ENCODE measurements around the gene SHC2.
"Not testable (repeated sequence)": the region's sequence is repeated elsewhere in the genome, so short reads cannot be mapped to it uniquely, and the experiment has no call there.

Gene SHC2

DNA sequence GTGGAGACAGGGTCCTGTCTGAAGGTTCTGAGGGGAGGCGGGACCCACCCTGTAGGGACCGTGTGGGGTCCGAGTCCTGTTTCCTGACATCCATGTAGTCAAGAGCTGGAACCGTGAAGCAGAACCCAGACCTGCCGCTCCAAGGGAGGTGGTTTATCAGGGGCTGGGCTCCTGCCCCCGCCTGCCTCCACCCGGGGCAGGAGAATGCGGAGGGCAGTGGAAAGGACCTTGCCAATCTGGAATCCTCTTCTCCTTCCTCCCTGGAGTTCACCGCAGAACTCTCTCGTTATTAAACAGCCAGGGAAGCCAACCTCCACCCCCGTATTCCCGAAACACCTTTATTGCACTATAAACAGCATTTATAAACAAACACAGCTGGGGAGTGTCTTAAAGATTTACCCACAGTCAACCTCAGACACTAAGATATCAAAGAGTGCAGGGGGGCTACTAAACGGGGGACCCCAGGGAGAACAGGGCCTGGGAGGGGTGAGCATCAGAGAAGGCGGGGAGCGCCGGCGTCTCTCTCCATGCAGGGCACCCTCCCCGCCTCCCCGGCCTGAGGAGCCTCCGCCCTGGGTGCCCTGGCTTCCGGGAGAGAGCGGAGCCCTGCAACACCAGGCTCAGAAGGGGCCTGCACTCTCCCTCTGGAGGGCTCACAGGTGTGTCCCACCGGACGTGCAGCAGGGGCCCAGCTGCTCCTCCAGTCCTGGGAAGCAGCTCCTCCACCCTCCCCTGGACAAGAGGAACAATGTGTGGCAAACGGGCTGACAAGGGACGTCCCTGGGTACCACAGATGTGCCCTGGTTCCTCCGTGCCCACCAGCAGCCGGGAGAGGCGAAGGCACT, 55.5 kb downstream of the SHC2 start:
- no peak for DNase-seq

DNA sequence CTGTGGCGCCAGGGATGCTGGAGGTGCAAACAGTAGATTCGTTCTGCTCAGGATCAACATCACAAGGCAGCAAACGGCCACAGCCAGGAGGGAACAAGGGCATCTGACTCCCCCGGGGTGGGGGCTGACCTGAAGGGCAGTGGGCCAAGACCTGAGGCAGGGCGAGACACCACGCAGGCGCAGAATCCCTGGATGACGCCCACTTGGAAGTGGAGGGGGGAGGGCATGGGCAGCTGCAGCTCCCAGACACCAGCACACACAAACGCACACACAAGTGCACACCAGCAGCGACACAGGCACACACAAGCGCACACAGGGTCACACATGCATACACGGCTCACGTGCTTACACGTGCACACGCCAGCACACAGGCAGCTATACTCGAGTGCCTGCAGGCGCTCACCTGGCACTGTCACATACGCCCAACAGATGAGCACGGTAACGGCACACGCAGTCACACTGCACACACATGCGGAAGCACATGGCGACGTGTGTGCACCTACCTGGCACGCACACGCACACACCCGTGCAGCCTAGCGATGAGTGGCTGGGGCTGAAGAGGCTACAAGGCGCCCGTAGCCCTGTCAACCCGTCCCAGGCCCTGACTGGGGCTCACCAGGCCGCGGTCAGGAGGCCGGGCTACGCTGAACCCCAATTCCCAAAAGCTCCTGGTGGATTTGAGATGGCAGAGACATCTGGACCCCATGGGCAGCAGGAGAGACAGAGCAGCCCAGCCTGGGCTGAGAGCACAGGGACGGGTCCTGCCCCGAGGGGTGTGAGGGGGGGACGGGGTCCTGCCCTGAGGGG, 57.4 kb downstream of the SHC2 start:
- DNase-seq = no peak

DNA sequence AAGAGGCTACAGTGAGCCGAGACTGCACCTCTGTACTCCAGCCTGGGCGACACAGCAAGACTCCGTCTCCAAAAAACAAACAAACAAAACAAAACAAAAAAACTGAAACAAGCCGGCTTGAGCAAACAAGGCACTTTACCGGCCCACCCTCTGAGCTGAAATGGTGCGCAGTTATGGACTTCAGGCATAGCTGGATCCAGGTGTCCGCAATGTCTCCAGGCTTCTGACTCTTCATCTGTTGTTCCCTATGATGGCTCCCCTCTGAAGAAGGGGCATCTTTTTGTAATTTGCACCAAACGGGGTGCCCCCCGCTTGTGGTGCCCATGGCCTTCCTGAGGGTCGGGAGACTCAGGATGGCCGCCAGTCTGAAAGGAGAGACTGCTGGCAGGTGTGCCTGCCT, 58.0 kb downstream of the SHC2 start:
- DNase-seq = no peak

DNA sequence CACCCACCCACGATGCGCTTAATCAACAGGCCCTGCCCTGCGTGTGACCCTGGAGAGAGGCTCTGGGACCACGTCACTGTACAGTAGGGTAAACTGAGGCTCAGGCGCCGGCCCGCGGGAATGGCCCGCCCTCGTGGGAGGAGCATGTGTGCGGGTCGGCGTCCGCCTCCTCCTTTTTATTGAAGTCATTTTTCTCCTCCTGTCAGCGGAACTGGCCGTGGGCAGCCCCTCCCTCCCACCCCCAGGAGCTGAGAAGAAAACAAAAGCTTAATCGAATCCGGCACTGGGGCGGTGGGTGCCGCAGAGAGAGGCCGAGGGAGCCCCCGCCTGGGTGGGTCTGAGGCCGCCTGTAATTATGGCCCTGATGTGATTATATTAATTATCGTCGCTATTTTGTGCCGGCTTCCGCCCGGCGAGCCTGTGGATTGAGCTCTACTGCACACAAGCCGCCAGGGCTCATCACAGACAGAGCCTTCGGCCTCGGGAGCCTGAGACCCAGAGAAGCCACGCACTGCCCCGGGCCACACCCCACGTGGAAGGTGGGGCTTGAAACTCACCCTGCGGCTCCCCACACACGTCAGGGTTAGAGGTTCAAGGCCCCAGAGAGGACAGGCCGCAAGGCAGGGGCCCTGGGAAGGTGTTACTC, 58.8 kb downstream of the SHC2 start:
- DNase-seq = no peak

DNA sequence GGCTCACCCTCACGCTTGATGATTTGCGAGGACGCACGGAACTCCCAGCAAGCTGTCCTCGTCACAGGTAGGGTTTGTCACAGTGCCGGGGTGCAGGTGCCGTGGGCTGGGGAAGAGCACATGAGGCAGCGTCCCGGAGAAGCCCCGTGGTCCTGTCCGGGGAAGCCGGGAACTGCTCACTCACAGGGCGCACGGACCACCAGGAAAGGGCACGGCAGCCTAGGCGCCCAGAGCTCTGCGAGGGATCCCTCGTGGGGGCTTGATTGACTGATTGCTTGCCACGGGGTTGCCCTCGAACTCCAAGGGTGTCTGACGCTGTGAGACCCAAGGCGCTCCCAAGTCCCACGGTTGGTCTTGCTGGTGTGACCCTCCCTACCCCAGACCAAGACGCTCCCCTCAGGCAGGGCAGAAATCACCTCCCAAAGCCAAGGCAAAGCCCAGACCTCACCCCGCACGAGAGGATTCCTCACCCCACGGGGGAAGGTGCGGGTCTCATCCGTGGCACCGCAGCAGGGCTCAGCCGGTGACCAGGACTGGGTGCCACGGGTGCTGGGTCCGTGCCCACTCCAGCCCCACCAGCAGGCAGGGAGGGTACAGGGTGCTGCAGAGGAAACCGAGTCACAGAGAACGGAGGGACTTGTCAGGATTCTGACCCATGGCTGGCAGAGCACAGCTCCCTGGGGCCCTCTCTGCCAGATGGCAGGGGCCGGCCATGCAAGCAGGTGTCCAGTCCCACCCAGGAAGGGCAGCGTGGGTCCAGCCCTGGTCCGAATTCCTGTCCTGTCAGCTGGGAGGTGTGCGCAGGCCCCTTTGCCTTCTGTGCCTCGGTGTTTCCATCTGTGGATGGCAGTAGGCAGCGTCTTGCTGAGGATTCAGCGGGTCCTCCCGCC, 59.6 kb downstream of the SHC2 start:
- no peak for DNase-seq

DNA sequence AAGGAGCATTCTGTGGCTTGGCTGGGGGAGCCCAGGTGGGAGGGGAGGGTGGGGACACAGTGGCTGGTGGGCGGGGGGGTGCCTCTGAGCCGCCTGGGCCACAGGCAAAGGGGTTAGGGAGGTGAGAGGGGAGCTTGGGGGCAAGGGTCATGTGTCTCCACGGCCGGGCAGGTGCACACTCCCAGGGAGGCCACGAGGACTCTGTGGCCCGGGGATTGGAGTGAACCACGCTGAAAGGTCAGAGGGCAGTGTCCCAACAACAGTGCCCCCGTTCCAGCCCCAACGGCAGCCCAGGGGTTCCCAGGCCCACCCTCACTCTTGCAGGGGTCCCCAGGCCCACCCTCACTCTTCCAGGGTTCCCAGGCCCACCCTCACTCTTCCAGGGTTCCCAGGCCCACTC, 61.5 kb downstream of the SHC2 start:
- DNase-seq = no peak

DNA sequence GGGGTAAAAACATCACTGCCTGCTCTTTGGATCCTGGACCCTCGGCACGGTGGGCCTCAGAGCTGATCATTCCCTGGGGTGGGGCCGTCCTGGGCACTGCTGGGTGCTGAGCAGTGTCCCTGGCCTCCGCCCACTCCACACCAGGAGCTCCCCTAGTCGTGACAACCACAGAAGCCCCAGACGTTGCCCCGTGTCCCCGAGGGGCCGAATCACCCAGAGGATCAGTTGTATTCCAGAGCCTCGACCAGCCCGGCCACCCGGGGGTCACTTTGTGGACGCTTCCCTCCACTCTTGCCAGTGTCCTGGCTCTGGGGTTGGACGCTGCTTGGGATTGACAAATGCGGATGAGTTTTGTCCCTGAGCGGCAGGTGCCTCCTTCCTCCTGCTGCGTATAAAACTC, 62.1 kb downstream of the SHC2 start:
- DNase-seq = no peak

DNA sequence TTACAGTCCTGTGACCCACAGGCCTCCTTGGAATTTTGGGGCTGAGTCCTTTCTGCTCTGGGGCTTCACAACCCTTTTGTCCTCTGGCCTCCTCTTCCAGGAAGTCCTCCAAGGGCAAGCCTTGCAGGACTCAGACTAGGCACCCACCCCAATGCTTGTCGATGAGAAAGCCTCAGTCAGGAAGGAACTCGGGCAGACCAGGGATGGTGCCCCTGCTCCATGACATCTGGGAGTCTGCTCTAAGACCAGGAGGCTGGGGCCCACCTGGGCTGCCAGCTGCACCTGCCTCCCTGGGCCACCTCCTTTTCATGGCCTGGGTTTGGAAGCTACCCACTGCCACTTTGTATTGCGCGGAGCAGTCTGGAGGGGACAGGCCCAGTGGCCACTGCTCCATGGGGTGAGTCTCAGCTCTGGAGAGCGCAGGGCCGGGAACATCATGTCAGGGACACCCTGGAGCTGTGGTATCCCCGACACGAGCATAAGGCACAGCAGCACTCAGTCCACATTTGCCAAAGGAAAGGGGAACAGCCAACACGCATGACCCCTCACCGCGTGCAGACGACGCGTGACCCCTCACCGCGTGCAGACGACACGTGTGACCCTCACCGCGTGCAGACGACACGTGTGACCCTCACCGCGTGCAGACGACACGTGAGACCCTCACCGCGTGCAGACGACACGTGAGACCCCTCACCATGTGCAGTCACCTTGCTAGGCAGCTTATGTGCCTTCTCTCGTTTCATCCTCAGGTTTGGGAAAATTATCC, 62.7 kb downstream of the SHC2 start:
- DNase-seq = no peak

DNA sequence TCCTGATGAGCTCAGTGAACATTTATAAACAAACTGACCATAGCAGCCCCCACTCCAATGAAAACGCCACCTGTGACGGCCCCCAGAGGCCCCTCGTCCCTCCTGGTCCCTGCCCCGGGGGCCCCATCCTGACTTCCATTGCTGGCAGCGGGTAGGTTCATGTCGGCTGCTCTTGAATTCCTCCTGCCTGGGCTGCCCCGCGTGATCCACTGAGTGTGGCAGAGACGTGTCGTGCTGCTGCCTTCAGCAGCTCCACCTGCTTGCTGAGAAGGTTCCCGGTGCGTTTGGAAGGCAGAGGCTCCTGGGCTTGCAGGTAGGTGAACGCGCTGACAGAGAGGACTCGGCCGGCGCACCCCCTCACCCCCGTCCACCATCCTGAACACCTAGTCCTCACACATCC, 63.5 kb downstream of the SHC2 start:
- no peak for DNase-seq

DNA sequence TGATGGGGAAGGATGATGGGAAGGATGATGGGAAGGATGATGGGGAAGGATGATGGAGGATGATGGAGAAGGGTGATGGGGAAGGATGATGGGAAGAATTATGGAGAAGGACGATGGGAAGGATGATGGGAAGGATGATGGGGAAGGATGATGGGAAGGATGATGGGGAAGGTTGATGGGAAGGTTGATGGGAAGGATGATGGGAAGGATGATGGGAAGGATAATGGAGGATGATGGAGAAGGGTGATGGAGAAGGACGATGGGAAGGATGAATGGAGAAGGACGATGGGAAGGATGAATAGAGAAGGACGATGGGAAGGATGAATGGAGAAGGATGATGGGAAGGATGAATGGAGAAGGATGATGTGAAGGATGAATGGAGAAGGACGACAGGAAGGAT, 65.4 kb downstream of the SHC2 start:
- DNase-seq = no peak

DNA sequence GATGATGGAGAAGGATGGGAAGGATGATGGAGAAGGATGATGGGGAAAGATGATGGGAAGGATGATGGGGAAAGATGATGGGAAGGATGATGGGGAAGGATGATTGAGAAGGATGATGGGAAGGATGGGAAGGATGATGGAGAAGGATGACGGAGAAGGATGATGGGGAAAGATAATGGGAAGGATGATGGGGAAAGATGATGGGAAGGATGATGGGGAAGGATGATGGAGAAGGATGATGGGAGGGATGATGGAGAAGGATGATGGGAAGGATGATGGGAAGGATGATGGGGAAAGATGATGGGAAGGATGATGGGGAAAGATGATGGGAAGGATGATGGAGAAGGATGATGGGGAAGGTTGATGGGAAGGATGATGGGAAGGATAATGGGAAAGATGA, 66.0 kb downstream of the SHC2 start:
- DNase-seq = not testable (repeated sequence)

DNA sequence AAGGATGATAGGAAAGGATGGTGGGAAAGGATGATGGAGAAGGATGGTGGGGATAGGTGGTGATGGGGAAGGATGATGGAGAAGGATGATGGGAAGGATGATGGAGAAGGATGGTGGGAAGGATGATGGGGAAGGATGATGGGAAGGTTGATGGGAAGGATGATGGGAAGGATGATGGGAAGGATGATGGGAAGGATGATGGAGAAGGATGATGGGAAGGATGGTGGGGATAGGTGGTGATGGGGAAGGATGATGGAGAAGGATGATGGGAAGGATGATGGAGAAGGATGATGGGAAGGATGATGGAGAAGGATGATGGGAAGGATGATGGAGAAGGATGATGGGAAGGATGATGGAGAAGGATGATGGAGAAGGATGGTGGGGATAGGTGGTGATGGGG, 67.3 kb downstream of the SHC2 start:
- DNase-seq = not testable (repeated sequence)

DNA sequence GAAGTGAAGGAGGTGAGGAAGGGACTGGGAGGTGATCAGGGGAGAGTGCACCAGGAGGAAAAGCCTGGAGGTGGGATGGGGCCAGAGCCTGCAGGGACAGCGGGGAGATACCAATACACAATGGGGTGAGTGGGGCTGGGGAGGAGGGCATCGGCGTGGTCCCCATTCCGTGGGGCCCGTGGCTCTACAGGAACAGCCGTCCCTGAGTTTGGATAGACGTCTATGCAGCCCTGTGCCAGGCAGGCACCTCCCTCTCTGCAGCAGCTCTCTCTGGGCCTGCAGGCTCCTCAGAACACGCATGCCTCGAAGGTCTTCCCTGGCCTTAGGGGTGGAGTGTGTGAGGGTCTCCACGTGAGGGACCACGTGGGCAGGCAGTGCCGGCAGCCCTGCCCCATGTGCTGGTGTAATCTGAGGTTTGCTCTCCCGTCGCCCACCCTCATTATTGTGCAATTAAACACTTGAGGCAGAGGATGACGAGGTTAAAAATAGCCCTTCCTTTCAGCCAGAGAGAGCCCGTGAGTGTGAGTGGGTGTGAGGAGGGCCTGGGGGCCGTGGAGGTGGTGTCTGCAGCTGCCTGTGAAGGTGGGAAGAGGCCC, 68.4 kb downstream of the SHC2 start:
- no peak for DNase-seq

DNA sequence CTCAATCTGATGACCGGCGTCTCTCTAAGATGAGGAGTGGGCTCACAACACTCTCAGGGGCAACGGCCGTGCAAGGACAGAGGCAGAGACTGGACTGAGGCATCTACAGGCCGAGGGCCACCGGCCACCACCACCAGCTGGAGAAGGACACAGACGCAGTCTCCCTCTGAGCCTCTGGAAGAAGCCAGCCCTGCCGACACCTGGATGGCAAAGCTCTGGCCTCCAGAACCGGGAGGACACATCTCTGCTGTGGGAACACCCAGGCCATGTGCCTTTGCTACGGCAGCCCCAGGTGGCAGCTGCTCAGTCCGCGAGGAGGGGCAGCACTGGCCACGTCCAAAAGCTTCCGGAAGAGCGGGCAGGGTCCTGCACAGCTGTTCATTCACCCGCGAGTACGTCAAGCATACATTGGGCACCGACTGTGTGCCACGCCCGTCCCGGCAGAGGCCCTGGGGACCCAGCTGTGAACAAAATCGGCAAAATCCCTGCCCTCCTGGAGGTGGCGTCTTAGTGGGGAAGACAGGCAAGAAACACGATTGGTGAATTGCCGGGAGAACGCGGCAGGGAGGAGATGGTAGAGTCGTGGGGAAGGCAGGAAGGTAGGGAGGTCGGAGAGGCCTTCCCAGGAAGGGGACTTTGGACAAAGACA, 69.0 kb downstream of the SHC2 start:
- DNase-seq = no peak

DNA sequence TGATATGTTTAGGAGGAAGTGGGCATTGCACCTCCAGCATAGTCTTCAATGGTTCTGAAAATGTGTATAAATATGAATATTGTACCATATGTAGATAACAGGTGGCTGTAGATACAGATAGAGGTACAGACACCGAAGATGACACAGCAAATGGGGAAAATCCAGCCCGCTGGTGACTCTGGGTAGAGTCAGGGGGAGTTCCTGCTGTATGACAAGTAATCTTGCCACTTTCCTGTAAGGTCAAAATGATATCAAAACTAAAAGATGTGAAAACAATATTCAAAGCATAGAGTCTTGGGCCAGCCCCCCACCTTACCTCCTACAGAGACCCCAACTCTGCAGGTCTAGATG, 69.7 kb downstream of the SHC2 start:
- no peak for DNase-seq

DNA sequence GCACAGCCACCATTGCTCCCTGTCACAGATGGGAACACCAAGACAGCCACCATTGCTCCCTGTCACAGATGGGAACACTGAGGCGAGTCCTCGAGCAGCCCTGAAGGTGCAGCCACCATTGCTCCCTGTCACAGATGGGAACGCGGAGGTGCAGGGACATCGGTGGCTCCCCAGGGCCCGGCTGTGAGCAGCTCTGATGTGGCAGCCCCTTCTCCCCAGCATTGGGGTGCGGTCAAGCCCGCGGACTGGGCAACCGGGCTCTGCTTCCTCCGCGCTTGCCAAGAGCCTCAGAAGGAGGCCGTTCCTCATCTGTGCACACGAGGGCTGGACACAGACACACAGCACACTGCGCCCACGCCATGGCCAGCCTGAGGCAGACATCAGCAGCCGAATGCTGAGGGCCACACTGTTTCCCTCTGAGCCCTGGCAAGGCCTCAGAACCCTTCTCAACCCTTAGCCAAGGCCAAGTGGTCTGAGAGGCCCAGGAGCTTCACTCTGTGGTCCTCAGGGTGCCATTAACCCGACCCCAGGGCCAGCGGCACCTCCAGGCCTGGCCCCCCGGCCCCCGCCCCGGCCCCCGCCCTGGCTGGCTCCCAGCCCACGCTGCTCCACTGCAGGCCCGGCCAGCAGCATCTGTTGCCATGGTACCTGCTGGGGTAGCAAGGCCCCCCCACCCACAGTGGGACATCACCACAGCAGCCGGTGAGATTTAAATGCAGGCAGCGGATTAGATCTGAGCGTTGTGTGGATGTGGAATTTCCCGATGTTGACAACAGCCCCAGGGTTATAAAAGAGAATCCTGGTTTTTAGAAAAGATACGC, 70.2 kb downstream of the SHC2 start:
- DNase-seq = no peak

DNA sequence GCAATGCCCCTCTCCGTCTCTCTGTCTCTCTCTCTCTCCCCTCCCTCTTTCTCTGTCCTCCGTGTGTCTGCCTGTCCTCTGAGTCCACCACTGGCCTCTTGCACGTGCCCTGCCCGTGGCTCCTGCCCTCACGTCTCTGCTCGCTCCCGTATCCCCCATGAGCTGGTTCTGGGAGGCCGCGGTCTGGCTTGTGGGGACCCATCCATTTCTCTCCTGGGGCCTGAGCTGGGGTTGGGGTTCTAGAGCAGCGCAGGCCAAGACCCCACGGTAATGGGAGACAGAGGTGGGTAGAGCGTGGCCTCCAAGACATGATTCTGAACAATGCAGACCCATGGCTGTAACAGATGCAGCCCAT, 70.9 kb downstream of the SHC2 start:
- no peak for DNase-seq

DNA sequence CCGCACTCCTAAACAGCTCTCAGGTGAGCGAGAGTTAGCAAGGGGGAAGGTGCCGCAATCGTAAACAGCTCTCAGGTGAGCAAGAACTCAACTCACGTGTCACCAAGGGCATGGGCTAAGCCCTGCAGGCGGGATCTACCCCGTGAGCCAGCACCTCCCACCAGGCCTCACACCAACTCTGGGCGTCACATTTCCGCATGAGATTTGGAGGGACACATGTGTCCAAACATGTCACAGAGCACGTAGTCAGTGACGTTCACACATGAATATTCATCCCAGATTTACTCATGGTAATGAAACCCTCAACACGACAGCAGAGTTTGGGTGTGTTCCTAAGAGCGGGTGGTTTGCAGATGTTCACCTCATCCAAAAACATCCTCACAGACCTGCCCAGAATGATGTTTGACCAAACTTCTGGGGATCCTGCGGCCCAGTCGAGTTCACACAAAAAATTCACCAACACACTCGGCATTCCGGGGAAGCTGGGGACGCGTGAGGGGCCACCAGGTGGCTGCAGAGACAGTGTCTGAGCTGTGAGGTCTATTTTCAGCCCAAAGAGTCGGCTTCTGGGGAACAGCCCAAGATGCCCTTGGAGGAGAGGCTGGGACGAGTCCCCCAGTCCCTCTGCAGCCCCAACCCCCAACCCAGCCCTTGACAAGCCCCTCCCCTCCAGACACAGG, 71.4 kb downstream of the SHC2 start:
- DNase-seq = no peak

DNA sequence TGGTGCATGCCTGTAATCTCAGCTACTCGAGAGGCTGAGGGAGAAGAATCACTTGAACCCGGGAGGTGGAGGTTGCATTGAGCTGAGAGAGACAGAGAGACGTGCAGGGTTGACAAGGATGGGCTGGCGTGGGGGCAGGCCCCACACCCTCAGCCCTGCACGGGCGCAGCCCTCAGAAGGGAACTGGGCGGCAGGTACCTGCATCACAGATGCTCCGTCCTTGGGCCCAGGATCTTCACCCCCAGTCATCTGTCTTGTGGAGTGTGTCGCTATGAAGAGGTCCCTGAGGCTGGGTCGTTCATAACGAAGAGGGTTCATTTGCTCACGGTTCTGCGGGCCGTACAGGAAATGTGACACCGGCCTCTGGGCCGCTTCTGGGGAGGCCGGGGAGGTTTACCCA, 72.1 kb downstream of the SHC2 start:
- DNase-seq = no peak

DNA sequence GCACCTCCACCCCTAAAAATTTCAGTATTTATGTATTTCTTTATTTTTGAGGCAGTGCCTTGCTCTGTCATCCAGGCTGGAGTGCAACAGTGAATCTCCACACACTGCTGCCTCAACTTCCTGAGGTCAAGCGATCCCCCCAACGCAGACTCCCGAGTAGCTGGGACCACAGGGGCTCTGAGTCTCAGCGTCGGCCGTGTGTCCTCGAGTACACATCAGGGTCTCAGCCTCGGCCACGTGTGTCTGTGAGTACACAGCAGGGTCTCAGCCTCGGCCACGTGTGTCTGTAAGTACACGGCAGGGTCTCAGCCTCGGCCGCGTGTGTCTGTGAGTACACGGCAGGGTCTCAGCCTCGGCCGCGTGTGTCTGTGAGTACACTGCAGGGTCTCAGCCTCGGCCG, 73.1 kb downstream of the SHC2 start:
- DNase-seq = no peak

All from CD4-positive, alpha-beta T cell treated with Interleukin-1 beta for 1 hour (primary cell).